Measurements from ENCODE around the gene NAT10. TPM values are rescaled to one million over a fixed set of nuclear protein-coding genes. Genes with fewer than 3 reads are reported as not detected.
"Not testable (repeated sequence)": the region's sequence is repeated elsewhere in the genome, so short reads cannot be mapped to it uniquely, and the experiment has no call there.

Gene NAT10
- total and polyA plus RNA-seq, 4 donors, result 24.2 to 41.1 (median 27.7) TPM

DNA sequence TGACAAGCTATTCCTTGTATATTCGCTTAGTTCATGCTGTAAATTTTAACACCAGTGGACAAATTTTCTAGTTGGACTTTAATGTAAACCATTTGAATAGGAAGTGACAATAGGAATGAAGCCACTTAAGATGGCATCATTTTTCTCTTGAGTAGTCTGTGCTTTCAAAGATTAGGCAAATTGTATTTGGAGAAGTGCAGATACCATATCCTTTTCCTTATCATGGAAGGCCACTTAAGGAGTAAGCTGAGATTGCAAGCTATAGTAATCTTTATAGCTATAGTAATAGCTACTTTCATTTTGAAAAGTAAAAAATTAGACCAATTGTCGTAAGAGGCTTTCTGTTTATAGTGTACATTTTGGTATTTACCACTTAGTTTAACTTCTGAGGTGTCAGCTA lies 41.1 kb upstream of the NAT10 start:
- TF ChIP-seq, protein P1, sequence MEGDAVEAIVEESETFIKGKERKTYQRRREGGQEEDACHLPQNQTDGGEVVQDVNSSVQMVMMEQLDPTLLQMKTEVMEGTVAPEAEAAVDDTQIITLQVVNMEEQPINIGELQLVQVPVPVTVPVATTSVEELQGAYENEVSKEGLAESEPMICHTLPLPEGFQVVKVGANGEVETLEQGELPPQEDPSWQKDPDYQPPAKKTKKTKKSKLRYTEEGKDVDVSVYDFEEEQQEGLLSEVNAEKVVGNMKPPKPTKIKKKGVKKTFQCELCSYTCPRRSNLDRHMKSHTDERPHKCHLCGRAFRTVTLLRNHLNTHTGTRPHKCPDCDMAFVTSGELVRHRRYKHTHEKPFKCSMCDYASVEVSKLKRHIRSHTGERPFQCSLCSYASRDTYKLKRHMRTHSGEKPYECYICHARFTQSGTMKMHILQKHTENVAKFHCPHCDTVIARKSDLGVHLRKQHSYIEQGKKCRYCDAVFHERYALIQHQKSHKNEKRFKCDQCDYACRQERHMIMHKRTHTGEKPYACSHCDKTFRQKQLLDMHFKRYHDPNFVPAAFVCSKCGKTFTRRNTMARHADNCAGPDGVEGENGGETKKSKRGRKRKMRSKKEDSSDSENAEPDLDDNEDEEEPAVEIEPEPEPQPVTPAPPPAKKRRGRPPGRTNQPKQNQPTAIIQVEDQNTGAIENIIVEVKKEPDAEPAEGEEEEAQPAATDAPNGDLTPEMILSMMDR (IDR thresholded peaks at IDR 0.05; ENCODE audit: control extremely low read depth, extremely low read depth), result no peak
- H3K27me3 ChIP-seq (ENCODE audit: control insufficient read depth in 3 of 3, insufficient read depth in 3 of 3, low read length in 2 of 3), result no peaks in the 10 kb centered on the region
- ATAC-seq (ENCODE audit: insufficient read depth, low FRiP score) (no peak), DNase-seq (no peak)
- peaks cover 5 to 14% (median 10%) of the 10 kb centered on the region in 4 donors for H3K36me3 ChIP-seq (ENCODE audit: control insufficient read depth in 4 of 4, insufficient read depth in 4 of 4, low read length in 4 of 4)
- WGBS, 2 donors, result 87 to 89% methylated on average over 2 of the region's 2 CpGs
- no peak overlapping the region for H3K9ac ChIP-seq (ENCODE audit: insufficient read depth in 1 of 2, low read length in 2 of 2)
- H3K4me3 ChIP-seq, result no peak overlapping the region
- no peak overlapping the region for H3K27ac ChIP-seq (ENCODE audit: low read depth in 1 of 2, low read length in 1 of 2)
- H3K4me1 ChIP-seq (ENCODE audit: control insufficient read depth in 5 of 5, insufficient read depth in 5 of 5, low read length in 5 of 5), result peaks cover 0 to 24% (median 12%) of the 10 kb centered on the region in 5 donors
- no peaks in the 10 kb centered on the region for H3K9me3 ChIP-seq (ENCODE audit: control insufficient read depth in 4 of 4, insufficient read depth in 3 of 4, low read length in 3 of 4)

DNA sequence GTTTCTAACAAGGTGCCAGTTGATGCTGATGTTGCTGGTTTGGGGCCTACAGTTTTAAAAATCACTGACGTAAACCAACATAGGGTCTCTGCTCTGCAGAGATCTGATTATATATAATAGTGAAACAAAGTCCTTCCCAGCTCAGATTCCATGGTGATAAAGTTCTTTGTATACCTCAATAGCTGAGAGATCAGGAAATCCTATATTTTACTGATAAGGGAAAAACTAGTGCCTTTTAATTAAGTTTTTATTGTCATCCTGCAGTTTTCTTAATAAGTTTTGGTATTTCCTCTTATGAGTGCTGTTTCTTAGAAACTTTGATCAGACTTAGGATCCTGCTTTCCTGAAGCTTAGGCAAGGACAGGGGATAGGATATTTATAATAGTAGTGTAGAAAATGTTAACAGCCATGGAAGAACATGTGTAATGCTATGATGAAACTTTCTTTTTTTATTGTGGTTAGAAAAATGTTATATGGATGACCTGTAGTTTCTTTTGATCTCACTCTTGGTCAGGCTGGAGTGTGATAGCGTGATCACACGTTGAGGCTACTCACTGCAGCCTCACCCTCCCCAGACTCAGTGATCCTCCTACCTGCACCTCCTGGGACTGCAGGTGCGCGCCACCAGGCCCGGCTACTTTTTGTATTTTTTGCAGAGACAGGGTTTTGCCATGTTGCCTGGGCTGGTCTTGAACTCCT lies 39.8 kb upstream of the NAT10 start:
- Histone ChIP-seq H3K9me3 (ENCODE audit: control insufficient read depth in 4 of 4, insufficient read depth in 3 of 4, low read length in 3 of 4) (no peaks in the 10 kb centered on the region), H3K27me3 (ENCODE audit: control insufficient read depth in 3 of 3, insufficient read depth in 3 of 3, low read length in 2 of 3) (no peaks in the 10 kb centered on the region), H3K9ac (ENCODE audit: insufficient read depth in 1 of 2, low read length in 2 of 2) (no peak overlapping the region), H3K36me3 (ENCODE audit: control insufficient read depth in 4 of 4, insufficient read depth in 4 of 4, low read length in 4 of 4) (peaks cover 4 to 14% (median 10%) of the 10 kb centered on the region in 4 donors), H3K27ac (ENCODE audit: low read depth in 1 of 2, low read length in 1 of 2) (no peak overlapping the region), H3K4me1 (ENCODE audit: control insufficient read depth in 5 of 5, insufficient read depth in 5 of 5, low read length in 5 of 5) (peaks cover 0 to 19% (median 12%) of the 10 kb centered on the region in 5 donors), H3K4me3 (no peak overlapping the region)
- no peak for DNase-seq
- 86 to 91% methylated on average over 6 of the region's 6 CpGs for WGBS, 2 donors
- TF ChIP-seq, protein P1 (IDR thresholded peaks at IDR 0.05; ENCODE audit: control extremely low read depth, extremely low read depth), result no peak
- ATAC-seq (ENCODE audit: insufficient read depth, low FRiP score), result no peak

DNA sequence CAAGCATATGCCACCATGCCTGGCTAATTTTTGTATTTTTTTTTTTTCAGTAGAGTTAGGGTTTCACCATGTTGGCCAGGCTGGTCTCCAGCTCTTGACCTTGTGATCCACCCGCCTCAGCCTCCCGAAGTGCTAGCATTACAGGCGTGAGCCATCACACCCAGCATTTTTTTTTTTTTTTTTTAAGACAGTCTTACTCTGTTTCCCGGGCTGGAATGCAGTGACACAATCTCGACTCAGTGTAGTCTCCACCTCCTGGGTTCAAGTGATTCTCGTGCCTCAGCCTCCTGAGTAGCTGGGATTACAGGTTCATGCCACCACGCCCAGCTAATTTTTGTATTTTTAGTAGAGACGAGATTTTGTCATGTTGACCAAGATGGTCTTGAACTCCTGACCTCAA lies 38.7 kb upstream of the NAT10 start:
- 84 to 91% methylated on average over 8 of the region's 8 CpGs for WGBS, 2 donors
- not testable (repeated sequence) for H3K27ac ChIP-seq (ENCODE audit: low read depth in 1 of 2, low read length in 1 of 2); ATAC-seq (ENCODE audit: insufficient read depth, low FRiP score); H3K9me3 ChIP-seq (ENCODE audit: control insufficient read depth in 4 of 4, insufficient read depth in 3 of 4, low read length in 3 of 4); DNase-seq; H3K9ac ChIP-seq (ENCODE audit: insufficient read depth in 1 of 2, low read length in 2 of 2); H3K4me3 ChIP-seq; H3K27me3 ChIP-seq (ENCODE audit: control insufficient read depth in 3 of 3, insufficient read depth in 3 of 3, low read length in 2 of 3)
- Histone ChIP-seq H3K4me1 (ENCODE audit: control insufficient read depth in 5 of 5, insufficient read depth in 5 of 5, low read length in 5 of 5) (peaks cover 0 to 19% (median 12%) of the 10 kb centered on the region in 5 donors), H3K36me3 (ENCODE audit: control insufficient read depth in 4 of 4, insufficient read depth in 4 of 4, low read length in 4 of 4) (peaks cover 0 to 15% (median 9%) of the 10 kb centered on the region in 4 donors)

DNA sequence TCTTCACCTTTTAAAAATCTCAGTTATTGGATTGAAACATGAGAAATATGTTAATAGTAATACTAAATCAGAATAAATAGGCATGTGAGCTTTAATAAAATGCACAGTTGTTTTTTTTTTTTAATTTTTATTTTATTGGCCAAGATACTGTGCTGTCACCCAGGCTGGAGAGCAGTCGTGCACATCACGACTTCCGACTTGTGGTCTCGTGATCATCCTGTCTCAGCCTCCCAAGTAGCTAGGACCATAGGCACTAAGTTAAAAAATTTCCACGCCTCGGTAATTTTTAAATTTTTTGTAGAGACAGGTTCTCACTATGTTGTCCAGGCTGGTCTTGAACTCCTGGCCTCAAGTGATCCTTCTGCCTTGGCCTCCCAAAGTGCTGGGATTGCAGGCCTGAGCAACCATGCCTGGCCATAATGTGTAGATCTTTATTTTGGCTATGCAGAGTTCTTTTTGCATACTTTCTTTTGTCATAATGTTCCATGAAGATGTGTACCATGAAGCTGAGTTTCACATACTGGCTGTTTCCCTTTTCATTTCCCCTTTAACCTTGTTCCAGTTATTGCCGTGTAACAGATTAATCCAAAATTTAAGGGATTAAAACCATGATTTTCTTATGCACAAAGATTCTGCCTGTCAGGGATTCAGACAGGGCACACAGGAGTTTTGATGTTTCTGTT lies 37.9 kb upstream of the NAT10 start:
- DNase-seq, result no peak
- Histone ChIP-seq H3K27me3 (ENCODE audit: control insufficient read depth in 3 of 3, insufficient read depth in 3 of 3, low read length in 2 of 3) (no peaks in the 10 kb centered on the region), H3K4me1 (ENCODE audit: control insufficient read depth in 5 of 5, insufficient read depth in 5 of 5, low read length in 5 of 5) (peaks cover 0 to 19% (median 12%) of the 10 kb centered on the region in 5 donors), H3K27ac (ENCODE audit: low read depth in 1 of 2, low read length in 1 of 2) (no peak overlapping the region), H3K4me3 (no peak overlapping the region), H3K9me3 (ENCODE audit: control insufficient read depth in 4 of 4, insufficient read depth in 3 of 4, low read length in 3 of 4) (no peaks in the 10 kb centered on the region), H3K9ac (ENCODE audit: insufficient read depth in 1 of 2, low read length in 2 of 2) (no peak overlapping the region), H3K36me3 (ENCODE audit: control insufficient read depth in 4 of 4, insufficient read depth in 4 of 4, low read length in 4 of 4) (peaks cover 1 to 15% (median 10%) of the 10 kb centered on the region in 4 donors)
- TF ChIP-seq, protein P1 (IDR thresholded peaks at IDR 0.05; ENCODE audit: control extremely low read depth, extremely low read depth), result no peak
- no peak for ATAC-seq (ENCODE audit: insufficient read depth, low FRiP score)
- 80 to 85% methylated on average over 7 of the region's 7 CpGs for WGBS, 2 donors
